Cardiac fibroblast (primary cell): ENCODE results near the gene GPR137B.

Source experiments
- DNase-seq, 2 donors: peaks; one replicate each; pipeline versions ENCODE4 v3.0.0 to v3.0.0-alpha.2; 2010; ENCODE audit warnings: low read depth in 2 of 2
- H3K4me3 ChIP-seq, 2 donors: replicated peaks in 1 of 2; 1 replicate in 1 of 2; 2 replicates in 1 of 2; pipeline ENCODE4 v1.5.1; 2011; ENCODE audit warnings: low read depth in 2 of 2, low read length in 2 of 2, mild to moderate bottlenecking in 2 of 2, moderate library complexity in 1 of 2
- CTCF ChIP-seq: IDR thresholded peaks from one replicate; pipeline ENCODE4 v1.5.1; 2011; ENCODE audit warnings: low read depth, mild to moderate bottlenecking, low read length, inconsistent platforms

GPR137B gene

GRCh38 chr1:236149696-236150228, 7.4 kb downstream of the GPR137B start:
- no peak overlapping the region for H3K4me3 ChIP-seq
- DNase-seq, result no peak
- TF ChIP-seq CTCF, result no peak

GRCh38 chr1:236150311-236150955, 8.1 kb downstream of the GPR137B start:
- DNase-seq, result no peak
- TF ChIP-seq CTCF, result no peak
- H3K4me3 ChIP-seq, result no peak overlapping the region

GRCh38 chr1:236150986-236151385, 8.6 kb downstream of the GPR137B start:
- H3K4me3 ChIP-seq, result no peak overlapping the region

GRCh38 chr1:236151739-236152424, 9.5 kb downstream of the GPR137B start:
- no peak for TF ChIP-seq CTCF
- no peak for DNase-seq

More at GRCh38 chr1:236150986-236151385, 8.6 kb downstream of the GPR137B start:
- no peak for TF ChIP-seq CTCF
- DNase-seq, result no peak

GRCh38 chr1:236154126-236154525, 11.8 kb downstream of the GPR137B start:
- DNase-seq, result no peak
- TF ChIP-seq CTCF, result no peak
- no peak overlapping the region for H3K4me3 ChIP-seq

More at GRCh38 chr1:236151739-236152424, 9.5 kb downstream of the GPR137B start:
- no peak overlapping the region for H3K4me3 ChIP-seq

- H3K4me3 ChIP-seq, result no peak overlapping the region
- no peak for DNase-seq
- no peak for TF ChIP-seq CTCF
Measured at GRCh38 chr1:236154671-236155398, 12.5 kb downstream of the GPR137B start.
